CD14-positive monocyte (primary cell): Measurements from ENCODE around the gene RNASE1. TPM values are rescaled to one million over a fixed set of nuclear protein-coding genes. Genes with fewer than 3 reads are reported as not detected.

Experiments used
- DNase-seq, 3 donors: peaks; one replicate each; pipeline ENCODE4 v3.0.0-alpha.2; 2011 to 2022
- H2AFZ ChIP-seq: 2 replicates; pipeline ENCODE4 v1.6.0; 2012; ENCODE audit warnings: mild to moderate bottlenecking, low read depth, low read length, inconsistent platforms; ENCODE audit not compliant: insufficient read depth, poor library complexity, severe bottlenecking
- H3K27ac ChIP-seq, 2 donors: 1 replicate in 1 of 2; 2 replicates in 1 of 2; pipeline ENCODE4 v1.5.1; 2012 to 2013; ENCODE audit warnings: low read length in 2 of 2, control low read depth in 1 of 2, inconsistent platforms in 1 of 2, low read depth in 1 of 2, mild to moderate bottlenecking in 1 of 2
- H3K27me3 ChIP-seq, 2 donors: one replicate each; pipeline versions ENCODE4 v1.6.0 to v1.6.1; 2011 to 2013; ENCODE audit warnings: low read length in 2 of 2; ENCODE audit not compliant: control insufficient read depth in 2 of 2, insufficient read depth in 2 of 2
- H3K36me3 ChIP-seq, 2 donors: replicated peaks in 1 of 2; 1 replicate in 1 of 2; 2 replicates in 1 of 2; pipeline versions ENCODE4 v1.5.1 to v1.6.1; 2012 to 2013; ENCODE audit warnings: low read length in 2 of 2, control low read depth in 1 of 2, inconsistent platforms in 1 of 2, mild to moderate bottlenecking in 1 of 2; ENCODE audit not compliant: insufficient read depth in 2 of 2, control insufficient read depth in 1 of 2
- H3K4me1 ChIP-seq, 2 donors: 1 replicate in 1 of 2; 2 replicates in 1 of 2; pipeline versions ENCODE4 v1.5.1 to v1.6.1; 2012 to 2013; ENCODE audit warnings: low read length in 2 of 2, control low read depth in 1 of 2, inconsistent platforms in 1 of 2, mild to moderate bottlenecking in 1 of 2, moderate library complexity in 1 of 2; ENCODE audit not compliant: insufficient read depth in 2 of 2, control insufficient read depth in 1 of 2
- H3K4me2 ChIP-seq: replicated peaks from 2 replicates; pipeline ENCODE3; 2012; ENCODE audit warnings: low read length, moderate library complexity, mild to moderate bottlenecking; ENCODE audit not compliant: poor library complexity, severe bottlenecking; ENCODE audit errors: extremely low read depth
- H3K4me3 ChIP-seq, 3 experiments: fragments of 200-600 bp in 1 of 3; sonication (generic) in 1 of 3; replicated peaks in 1 of 3; 1 replicate in 2 of 3; 2 replicates in 1 of 3; pipeline ENCODE4 v1.5.1; 2011 to 2013; ENCODE audit warnings: low read length in 3 of 3, mild to moderate bottlenecking in 3 of 3, control low read depth in 2 of 3, low read depth in 2 of 3, inconsistent platforms in 1 of 3, moderate library complexity in 1 of 3
- H3K79me2 ChIP-seq: 2 replicates; pipeline ENCODE4 v1.6.0; 2012; ENCODE audit warnings: mild to moderate bottlenecking, control low read depth, inconsistent platforms, low read length, moderate library complexity; ENCODE audit not compliant: insufficient read depth
- H3K9ac ChIP-seq: 2 replicates; pipeline ENCODE4 v1.6.0; 2017; ENCODE audit warnings: low read length, mild to moderate bottlenecking; ENCODE audit not compliant: insufficient read depth, poor library complexity, severe bottlenecking
- H3K9me3 ChIP-seq, 2 donors: replicated peaks in 1 of 2; 1 replicate in 1 of 2; 2 replicates in 1 of 2; pipeline versions ENCODE4 v1.5.1 to v1.6.1; 2012 to 2013; ENCODE audit warnings: low read length in 2 of 2, control low read depth in 1 of 2; ENCODE audit not compliant: control insufficient read depth in 1 of 2, insufficient read depth in 1 of 2
- H4K20me1 ChIP-seq: 2 replicates; pipeline ENCODE4 v1.6.0; 2012; ENCODE audit warnings: mild to moderate bottlenecking, low read length, control low read depth, moderate library complexity; ENCODE audit not compliant: insufficient read depth
- H3K27ac Mint-ChIP-seq, 7 donors: one replicate each; pipeline ENCODE4 v1.8.0; 2020; ENCODE audit warnings: mild to moderate bottlenecking in 7 of 7, mixed read lengths in 7 of 7, moderate library complexity in 6 of 7, inconsistent platforms in 2 of 7
- H3K27me3 Mint-ChIP-seq, 3 donors: one replicate each; pipeline ENCODE4 v1.8.0; 2021 to 2022; ENCODE audit warnings: low read depth in 3 of 3, mild to moderate bottlenecking in 3 of 3, mixed read lengths in 3 of 3, moderate library complexity in 3 of 3, inconsistent platforms in 1 of 3
- H3K36me3 Mint-ChIP-seq, 2 donors: one replicate each; pipeline ENCODE4 v1.8.0; 2020; ENCODE audit warnings: mixed read lengths in 2 of 2, inconsistent platforms in 1 of 2, mild to moderate bottlenecking in 1 of 2
- H3K4me1 Mint-ChIP-seq: one replicate; pipeline ENCODE4 v1.8.0; 2020; ENCODE audit warnings: mild to moderate bottlenecking, mixed read lengths
- H3K4me3 Mint-ChIP-seq, 2 donors: one replicate each; pipeline ENCODE4 v1.8.0; 2020; ENCODE audit warnings: mild to moderate bottlenecking in 2 of 2, mixed read lengths in 2 of 2, moderate library complexity in 1 of 2
- H3K9me3 Mint-ChIP-seq, 7 donors: one replicate each; pipeline ENCODE4 v1.8.0; 2020 to 2022; ENCODE audit warnings: mixed read lengths in 7 of 7, mild to moderate bottlenecking in 6 of 7, moderate library complexity in 6 of 7, inconsistent platforms in 2 of 7
- WGBS: methylation state at CpG from one replicate; pipeline ENCODE4 v1.1.5; 2013; ENCODE audit warnings: missing lambda C conversion rate; ENCODE audit not compliant: insufficient coverage; 5-methylcytosine and 5-hydroxymethylcytosine counted together
- intact Hi-C, 2 donors: fragments of 100-400 bp; cut with micrococcal nuclease; formaldehyde crosslinking; loops; one replicate each; pipeline versions ENCODE4 v1.15.0 to v1.15.1; 2023
- polyA minus RNA-seq: library from RNA; depleted of rRNA, polyadenylated mRNA; stranded (reverse); fragments of >200 nt; gene quantifications from 2 replicates; pipeline ENCODE4 v1.2.3, GENCODE V29; 2012
- polyA plus RNA-seq, 3 donors: library from polyadenylated mRNA; depleted of rRNA in 1 of 3; unstranded in 2 of 3; stranded (reverse) in 1 of 3; fragments of 300-500 nt in 2 of 3; fragments of >200 nt in 1 of 3; fragmentation: Illumina TruSeq in 2 of 3; gene quantifications; 1 replicate in 2 of 3; 2 replicates in 1 of 3; pipeline ENCODE4 v1.2.3, GENCODE V29; 2012 to 2021
- total RNA-seq, 12 experiments: library from RNA in 1 of 12; stranded (reverse) in 1 of 12; fragments of 120-200 nt in 1 of 12; gene quantifications; one replicate each; pipeline ENCODE4 v1.2.4 and lab custom pipeline; 2013 to 2026; ENCODE audit warnings: mixed read lengths in 6 of 12, inconsistent platforms in 1 of 12
- TF ChIP-seq, protein P1 (sequence below): fragments of 200-600 bp; IDR thresholded peaks from one replicate; pipeline ENCODE4 v1.8.0; 2022; ENCODE audit warnings: antibody characterized with exemption, mild to moderate bottlenecking

Gene RNASE1
- 3.4 TPM for total RNA-seq (2013)
- polyA plus RNA-seq: 100 to 1,000 TPM in 1 of 3 donors, 10 to 100 TPM in 1, 1 to 10 TPM in 1; 2.1 to 191 (median 11.3) TPM
- polyA minus RNA-seq: 0.88 and 0.97 TPM in 2 replicates
- 0.17 to 3.6 (median 0.49) reads per million in 11 experiments for total RNA-seq (lab: John Stamatoyannopoulos, UW)

DNA sequence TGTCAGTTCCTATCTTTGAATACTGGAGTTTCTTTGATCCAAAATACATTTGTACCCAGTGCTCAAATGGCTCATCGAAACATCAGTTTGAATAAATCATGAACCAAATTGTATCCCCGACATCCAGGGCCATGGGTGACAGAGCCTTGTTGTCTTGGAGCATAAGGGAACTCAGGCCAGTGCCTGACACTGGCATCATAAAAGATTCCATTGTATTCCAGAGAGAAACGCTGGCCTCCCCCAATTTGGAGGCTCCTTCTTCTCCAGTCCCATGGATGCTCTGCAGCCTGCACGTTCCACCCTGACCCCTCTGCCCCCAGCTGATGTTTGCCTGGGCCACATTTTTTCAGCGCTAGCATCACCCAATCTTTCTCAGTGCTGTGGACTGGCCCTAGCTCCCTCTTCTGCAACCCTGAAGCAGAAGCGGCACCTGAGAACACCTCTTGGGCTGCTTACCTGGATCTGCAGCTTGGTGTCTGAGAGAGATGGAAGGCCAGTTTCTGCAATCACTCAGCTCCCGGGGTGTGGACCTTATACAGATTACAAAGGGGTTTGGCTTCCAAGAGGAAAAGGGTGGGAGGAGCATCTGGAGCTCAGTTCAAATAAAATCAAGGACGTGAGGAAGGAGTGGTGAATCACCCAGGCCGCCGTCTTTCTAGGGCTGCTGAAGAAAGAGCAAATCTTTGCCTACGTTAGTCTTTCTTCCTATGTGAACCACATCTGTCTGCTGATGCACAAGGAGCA, at the start of gene RNASE1:
RNASE1 (minus strand) TSS at position 504 of the 744 bp plus-strand sequence. CDS start 776 bp downstream, outside the sequence.
- no peak for DNase-seq
- no peaks in the 10 kb centered on the region for H4K20me1 ChIP-seq
- no peak within 1 kb of the TSS for H3K27ac ChIP-seq
- H3K4me2 ChIP-seq: no peak within 1 kb of the TSS
- H3K9me3 ChIP-seq: no peaks in the 10 kb centered on the region
- peaks cover 51 to 58% of the 10 kb centered on the region in 2 donors for H3K4me1 ChIP-seq
- H3K36me3 ChIP-seq: no peaks in the 10 kb centered on the region
- Mint-ChIP-seq H3K36me3 (no peaks in the 10 kb centered on the region), H3K9me3 (no peaks in the 10 kb centered on the region), H3K27me3 (peaks cover 0 to 2% (median 0%) of the 10 kb centered on the region in 3 donors), H3K4me1 (peaks cover 57% of the 10 kb centered on the region), H3K27ac (peak within 1 kb of the TSS in 6 of 7 donors; percentile 20 to 85 (median 60)), H3K4me3 (peak within 1 kb of the TSS in 1 of 2 donors; percentile 39)
- no peaks in the 10 kb centered on the region for H3K79me2 ChIP-seq
- TF ChIP-seq, protein P1, sequence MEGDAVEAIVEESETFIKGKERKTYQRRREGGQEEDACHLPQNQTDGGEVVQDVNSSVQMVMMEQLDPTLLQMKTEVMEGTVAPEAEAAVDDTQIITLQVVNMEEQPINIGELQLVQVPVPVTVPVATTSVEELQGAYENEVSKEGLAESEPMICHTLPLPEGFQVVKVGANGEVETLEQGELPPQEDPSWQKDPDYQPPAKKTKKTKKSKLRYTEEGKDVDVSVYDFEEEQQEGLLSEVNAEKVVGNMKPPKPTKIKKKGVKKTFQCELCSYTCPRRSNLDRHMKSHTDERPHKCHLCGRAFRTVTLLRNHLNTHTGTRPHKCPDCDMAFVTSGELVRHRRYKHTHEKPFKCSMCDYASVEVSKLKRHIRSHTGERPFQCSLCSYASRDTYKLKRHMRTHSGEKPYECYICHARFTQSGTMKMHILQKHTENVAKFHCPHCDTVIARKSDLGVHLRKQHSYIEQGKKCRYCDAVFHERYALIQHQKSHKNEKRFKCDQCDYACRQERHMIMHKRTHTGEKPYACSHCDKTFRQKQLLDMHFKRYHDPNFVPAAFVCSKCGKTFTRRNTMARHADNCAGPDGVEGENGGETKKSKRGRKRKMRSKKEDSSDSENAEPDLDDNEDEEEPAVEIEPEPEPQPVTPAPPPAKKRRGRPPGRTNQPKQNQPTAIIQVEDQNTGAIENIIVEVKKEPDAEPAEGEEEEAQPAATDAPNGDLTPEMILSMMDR: no peak
- peak within 1 kb of the TSS; percentile 48 for H2AFZ ChIP-seq
- no peaks in the 10 kb centered on the region for H3K27me3 ChIP-seq
- H3K4me3 ChIP-seq: no peak within 1 kb of the TSS
- no peak within 1 kb of the TSS for H3K9ac ChIP-seq
- intact Hi-C loops: no loop called here
- 69% methylated on average over 9 of the region's 11 CpGs for WGBS

DNA sequence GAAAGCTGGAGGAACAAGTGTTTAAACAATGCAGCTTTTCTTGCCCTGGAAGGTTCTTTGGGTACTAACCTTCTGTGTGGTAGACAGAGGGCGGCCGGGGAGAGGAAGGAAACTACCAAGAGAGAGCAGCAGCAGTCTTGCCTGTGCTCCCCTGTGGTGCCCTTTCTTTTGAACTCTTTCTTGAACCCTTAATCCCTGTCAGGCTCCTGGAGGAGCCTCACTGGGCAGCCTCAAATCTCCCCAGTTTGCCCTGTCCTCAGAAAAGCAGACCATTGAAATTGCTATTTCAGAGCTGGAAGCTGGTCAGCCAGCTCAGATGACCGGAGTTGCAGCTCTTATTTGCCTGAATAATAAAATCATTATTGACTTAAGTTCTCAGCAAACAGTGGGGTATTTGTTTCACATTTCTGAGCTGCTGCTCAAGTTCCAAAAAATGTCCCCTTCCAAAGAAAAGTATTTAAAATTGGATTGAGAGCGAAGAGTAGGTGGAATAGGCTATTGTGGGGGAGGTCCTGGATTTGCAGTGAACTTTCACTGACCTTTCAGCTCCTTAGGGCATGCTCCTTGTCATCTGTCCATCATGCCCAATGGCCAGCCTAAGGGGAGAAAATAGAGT, 46.4 kb upstream of the RNASE1 start:
- Mint-ChIP-seq H3K27ac (peak overlapping the region; percentile 73 to 89 (median 84)), H3K36me3 (no peaks in the 10 kb centered on the region), H3K9me3 (peaks cover 0 to 6% (median 0%) of the 10 kb centered on the region in 7 donors), H3K4me3 (peak overlapping the region in 1 of 2 donors; percentile 68), H3K27me3 (peaks cover 0 to 3% (median 0%) of the 10 kb centered on the region in 3 donors), H3K4me1 (peaks cover 29% of the 10 kb centered on the region)
- peak overlapping the region; percentile 61 for H2AFZ ChIP-seq
- no peaks in the 10 kb centered on the region for H3K79me2 ChIP-seq
- no peaks in the 10 kb centered on the region for H3K27me3 ChIP-seq
- H3K4me2 ChIP-seq: peak overlapping the region; percentile 3
- H3K4me1 ChIP-seq: peaks cover 32 to 40% of the 10 kb centered on the region in 2 donors
- no peak for DNase-seq
- H3K27ac ChIP-seq: peak overlapping the region in 1 of 2 donors; percentile 35
- no peaks in the 10 kb centered on the region for H3K9me3 ChIP-seq
- no CpG with 5 or more reads among the region's 4 CpGs for WGBS
- H3K36me3 ChIP-seq: no peaks in the 10 kb centered on the region
- H3K4me3 ChIP-seq: no peak overlapping the region
- H4K20me1 ChIP-seq: no peaks in the 10 kb centered on the region
- no peak overlapping the region for H3K9ac ChIP-seq
- TF ChIP-seq, protein P1: no peak
- intact Hi-C loops: loop anchor here in 1 of 2 donors (10.0 kb wide), 1 partner anchor 64 kb away; the partner anchor contains the start of gene RNASE6
